Activated CD4-positive, alpha-beta T cell treated with anti-CD3 and anti-CD28 coated beads, Interleukin-2, Interleukin-4, amounts not matched to agents 100 ng/mL and 50 ng/mL, durations not matched to agents 16 hours and 8 hours (primary cell): ENCODE data around the gene TK2.
"Not testable (repeated sequence)": the region's sequence is repeated elsewhere in the genome, so short reads cannot be mapped to it uniquely, and the experiment has no call there.

Source experiments
- DNase-seq: peaks from one replicate; pipeline ENCODE4 v3.0.0-alpha.2; 2020; ENCODE audit warnings: low spot score

Gene TK2

DNA sequence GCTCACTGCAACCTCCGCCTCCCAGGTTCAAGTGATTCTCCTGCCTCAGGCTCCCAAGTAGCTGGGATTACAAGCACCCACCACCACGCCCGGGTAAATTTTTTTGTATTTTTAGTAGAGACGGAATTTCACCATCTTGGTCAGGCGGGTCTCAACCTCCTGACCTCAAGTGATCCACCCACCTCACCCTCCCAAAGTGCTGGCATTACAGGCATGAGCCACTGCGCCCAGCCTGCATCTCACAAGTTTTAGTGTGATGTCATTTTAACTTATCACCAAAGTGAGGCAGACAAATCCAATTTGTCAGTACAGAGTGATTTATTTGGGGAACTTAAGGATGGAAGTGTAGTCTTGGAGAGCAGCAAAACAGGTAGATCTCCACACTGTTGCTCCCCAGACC, 83.3 kb downstream of the TK2 start:
- not testable (repeated sequence) for DNase-seq

DNA sequence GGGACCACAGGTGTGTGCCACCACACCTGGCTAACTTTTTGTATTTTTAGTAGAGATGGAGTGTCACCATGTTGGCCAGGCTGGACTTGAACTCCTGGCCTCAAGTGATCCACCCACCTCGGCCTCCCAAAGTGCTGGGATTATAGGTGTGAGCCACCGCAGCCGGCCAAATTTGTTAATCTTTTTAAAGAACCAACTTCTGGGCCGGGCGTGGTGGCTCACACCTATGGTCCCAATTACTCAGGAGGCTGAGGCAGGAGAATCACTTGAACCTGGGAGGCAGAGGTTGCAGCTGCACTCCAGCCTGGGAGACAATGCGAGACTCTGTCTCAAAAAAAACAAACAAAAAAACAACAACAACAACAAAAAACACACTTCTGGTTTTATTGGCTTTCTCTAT, 84.0 kb downstream of the TK2 start:
- not testable (repeated sequence) for DNase-seq

DNA sequence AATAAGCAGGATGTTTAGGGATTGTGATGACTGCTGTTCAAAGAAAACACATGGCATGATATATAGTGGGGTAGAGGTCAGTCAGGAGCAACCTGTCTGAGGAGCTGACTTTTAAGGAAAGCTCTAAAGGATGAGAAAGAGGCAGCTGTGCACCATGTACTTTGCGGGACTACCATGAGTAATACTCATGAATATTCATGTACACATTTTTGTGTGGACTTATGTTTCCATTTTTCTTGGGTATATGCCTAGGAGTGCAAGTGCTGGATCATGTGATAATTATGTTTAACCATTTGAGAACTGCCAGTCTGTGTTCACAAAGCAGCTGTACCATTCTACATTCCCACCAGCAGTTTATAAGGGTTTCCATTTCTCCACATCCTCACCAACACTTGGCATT, 87.0 kb downstream of the TK2 start:
- DNase-seq: no peak

DNA sequence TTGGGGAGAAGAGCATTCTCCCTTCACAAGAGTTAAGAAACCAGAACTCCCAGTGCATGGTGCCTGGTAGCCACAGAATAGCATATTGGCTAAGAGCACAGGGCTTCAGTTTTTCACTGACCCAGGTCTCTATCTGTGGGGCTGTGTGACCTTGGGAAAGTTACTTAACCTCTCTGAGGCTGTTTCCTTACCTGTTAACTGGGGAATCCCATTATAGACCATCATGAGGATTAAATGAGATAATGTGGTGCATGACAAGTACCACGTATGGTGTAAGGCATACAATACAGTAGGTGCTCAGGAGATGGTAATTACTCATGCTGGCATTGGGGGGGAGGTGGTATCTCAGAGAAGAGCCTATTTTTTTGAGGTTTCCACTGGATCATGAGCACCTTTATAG, 89.2 kb downstream of the TK2 start:
- no peak for DNase-seq

DNA sequence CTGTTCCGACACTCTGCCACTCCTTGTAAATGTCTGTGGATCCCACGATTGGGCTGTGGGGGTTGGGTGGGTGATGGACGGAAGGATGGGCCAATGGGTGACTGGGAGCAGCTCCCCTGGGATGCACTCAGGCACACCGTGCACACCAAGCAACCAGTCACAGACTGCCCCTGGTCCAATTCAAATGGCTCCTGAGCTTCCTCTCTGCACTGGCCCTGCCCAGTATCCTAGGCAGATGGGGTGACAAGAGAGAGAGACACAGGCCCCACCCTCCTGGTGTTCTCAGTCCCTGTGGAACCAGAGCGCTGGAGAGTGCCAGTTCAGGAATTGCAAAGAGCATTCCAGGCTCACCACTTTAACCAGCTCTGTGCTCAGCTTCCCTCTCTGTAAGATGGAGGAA, 90.0 kb downstream of the TK2 start:
- no peak for DNase-seq

DNA sequence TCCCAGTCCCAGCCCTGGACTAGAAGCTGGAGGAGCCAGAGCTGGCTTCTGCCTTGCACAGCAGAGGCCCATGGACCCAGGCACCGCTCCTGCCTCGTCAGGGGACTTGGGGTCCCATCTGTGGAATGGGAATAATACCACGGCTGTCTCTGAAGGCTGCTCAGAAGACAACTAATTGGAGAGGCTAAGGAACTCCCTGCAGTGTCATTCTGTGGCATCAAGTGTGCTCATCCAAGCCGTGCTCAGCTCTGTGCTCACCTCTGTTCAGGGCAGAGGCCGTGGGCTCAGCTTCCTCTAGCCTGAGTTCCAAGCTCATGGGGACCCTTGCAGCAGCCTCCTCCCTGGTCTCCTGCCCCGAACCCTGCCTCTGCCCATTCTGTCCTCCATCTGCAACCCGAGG, 91.1 kb downstream of the TK2 start:
- DNase-seq: no peak

DNA sequence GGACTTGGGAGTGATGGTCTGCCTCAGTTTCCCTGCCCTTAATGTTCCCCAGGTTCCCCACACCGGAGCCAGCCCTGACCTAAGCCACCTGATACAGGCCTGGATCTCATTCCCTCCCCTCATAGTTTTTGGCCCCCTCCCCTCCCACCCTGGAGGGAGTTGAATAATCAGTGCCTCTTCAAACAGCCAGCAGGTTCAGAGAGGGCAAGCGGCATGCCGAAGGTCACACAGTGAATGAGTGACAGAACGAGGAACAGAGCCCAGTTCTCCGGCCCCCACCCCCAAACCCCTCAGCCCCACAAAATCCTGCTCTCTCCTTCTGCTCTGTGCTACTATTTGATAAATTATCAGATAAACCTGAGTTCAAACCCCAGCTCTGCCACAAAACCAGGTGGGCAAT, 91.6 kb downstream of the TK2 start:
- DNase-seq: no peak
